ENCODE measurements around the gene COL6A1.

DNA sequence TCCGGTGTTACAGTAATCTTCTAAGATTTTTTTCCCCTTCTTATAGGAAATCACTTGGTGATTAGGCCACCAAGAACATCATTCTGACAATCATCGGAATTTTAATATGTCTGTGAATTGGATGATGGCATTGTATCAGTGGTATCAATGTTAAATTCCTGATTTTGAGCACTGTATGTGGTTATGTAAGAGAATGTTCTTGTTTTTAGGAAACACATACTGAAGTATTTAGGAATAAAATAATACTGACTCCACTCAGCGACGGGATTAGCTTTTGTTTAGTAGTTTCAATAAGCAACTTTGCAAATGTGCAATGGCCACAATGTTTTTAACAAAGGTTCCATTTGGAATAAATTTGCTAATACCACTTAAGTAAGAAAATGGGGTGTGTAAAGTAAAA, 30.6 kb downstream of the COL6A1 start:
- TF ChIP-seq, protein P1, sequence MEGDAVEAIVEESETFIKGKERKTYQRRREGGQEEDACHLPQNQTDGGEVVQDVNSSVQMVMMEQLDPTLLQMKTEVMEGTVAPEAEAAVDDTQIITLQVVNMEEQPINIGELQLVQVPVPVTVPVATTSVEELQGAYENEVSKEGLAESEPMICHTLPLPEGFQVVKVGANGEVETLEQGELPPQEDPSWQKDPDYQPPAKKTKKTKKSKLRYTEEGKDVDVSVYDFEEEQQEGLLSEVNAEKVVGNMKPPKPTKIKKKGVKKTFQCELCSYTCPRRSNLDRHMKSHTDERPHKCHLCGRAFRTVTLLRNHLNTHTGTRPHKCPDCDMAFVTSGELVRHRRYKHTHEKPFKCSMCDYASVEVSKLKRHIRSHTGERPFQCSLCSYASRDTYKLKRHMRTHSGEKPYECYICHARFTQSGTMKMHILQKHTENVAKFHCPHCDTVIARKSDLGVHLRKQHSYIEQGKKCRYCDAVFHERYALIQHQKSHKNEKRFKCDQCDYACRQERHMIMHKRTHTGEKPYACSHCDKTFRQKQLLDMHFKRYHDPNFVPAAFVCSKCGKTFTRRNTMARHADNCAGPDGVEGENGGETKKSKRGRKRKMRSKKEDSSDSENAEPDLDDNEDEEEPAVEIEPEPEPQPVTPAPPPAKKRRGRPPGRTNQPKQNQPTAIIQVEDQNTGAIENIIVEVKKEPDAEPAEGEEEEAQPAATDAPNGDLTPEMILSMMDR (conservative IDR thresholded peaks at IDR 0.05; ENCODE audit: low read length) = no peak
- TF ChIP-seq EZH2phosphoT487 (IDR thresholded peaks at IDR 0.05; ENCODE audit: borderline replicate concordance, low read depth, low read length) = no peak
